Measurements from ENCODE around the gene BTBD17. TPM values are rescaled to one million over a fixed set of nuclear protein-coding genes. Genes with fewer than 3 reads are reported as not detected.

BTBD17 gene, protein sequence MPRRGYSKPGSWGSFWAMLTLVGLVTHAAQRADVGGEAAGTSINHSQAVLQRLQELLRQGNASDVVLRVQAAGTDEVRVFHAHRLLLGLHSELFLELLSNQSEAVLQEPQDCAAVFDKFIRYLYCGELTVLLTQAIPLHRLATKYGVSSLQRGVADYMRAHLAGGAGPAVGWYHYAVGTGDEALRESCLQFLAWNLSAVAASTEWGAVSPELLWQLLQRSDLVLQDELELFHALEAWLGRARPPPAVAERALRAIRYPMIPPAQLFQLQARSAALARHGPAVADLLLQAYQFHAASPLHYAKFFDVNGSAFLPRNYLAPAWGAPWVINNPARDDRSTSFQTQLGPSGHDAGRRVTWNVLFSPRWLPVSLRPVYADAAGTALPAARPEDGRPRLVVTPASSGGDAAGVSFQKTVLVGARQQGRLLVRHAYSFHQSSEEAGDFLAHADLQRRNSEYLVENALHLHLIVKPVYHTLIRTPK
- not detected for total RNA-seq (2021; ENCODE audit: unreplicated experiment)
- 0.05 and 0.07 TPM in 2 replicates for polyA plus RNA-seq (2012)
- Bru-seq, nascent RNA = percentile 10 among the genes with signal in this experiment
- BruChase-seq, experiment 1, labeled RNA remaining after a 6-hour chase = not detected
- not detected for BruChase-seq, experiment 2, labeled RNA remaining after a 2-hour chase
- long read RNA-seq = 0 reads

DNA sequence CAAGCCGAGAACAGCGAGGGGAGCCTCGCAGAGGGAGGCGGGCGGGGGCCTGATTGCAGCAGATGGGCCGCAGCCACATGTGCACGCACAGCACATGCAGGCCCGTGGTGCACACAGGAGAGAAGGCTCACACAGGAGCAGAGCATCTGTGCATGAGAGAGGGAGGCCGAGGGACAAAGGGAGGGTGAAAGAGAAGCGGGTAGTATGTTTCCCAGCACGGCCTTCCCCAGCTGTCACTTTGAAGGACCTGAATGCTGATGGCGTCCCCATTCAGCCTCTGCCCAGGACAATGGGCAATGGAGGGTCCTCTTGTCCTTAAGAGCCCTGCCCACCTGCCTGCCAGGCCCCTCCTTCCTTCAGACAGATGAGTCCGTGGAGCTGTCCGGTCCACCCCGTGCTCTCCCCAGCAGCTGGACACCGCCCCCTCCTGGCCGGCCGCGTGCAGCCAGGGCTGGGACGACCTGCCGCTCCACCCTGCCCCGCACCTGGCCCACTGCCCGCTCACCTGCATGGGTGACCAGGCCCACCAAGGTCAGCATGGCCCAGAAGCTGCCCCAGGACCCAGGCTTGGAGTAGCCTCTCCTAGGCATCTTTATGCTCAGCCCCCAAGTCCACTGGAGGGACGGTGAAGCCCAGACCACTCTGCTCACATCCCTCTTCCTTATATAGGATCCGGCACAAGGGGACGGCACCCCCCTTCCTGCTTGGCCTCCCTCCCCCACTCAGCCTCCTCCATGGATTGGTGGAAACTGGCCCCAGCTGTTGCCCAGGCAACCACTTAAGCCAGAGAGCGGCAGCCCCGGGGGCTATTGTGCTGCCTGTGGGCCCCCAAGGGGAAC is at the start of gene BTBD17:
Gene BTBD17 (minus strand): TSS at position 639 of the 839 bp plus-strand sequence. CDS start 49 bp downstream, at position 590.
- CTCF ChIA-PET = interaction anchor here (0.6 to 5.6 kb wide), 16 partner anchors 9 to 174 kb away, joined by 3 to 32 read pairs (median 6); no protein-coding TSS in a partner anchor

More for the DNA sequence above, at the start of gene BTBD17:
- no peaks in the 10 kb centered on the region for H3K9me2 ChIP-seq (ENCODE audit: insufficient read depth)
- no peak within 1 kb of the TSS for H2AFZ ChIP-seq (ENCODE audit: low read depth, low read length, poor library complexity, severe bottlenecking)
- ChIA-PET RAD21 (ENCODE audit: low non-redundant PET in 1 of 2, low total read pairs in 2 of 2, uncharacterized antibody in 2 of 2, unreplicated experiment in 2 of 2) (interaction anchor here in 1 of 2 experiments (0.8 kb wide), 1 partner anchor 55 kb away, joined by 3 read pairs; no protein-coding TSS in a partner anchor), POLR2A (interaction anchor here (0.9 kb wide), 1 partner anchor 60 kb away, joined by 3 read pairs; no protein-coding TSS in a partner anchor)
- DNase-seq (ENCODE audit: low read depth, low spot score) (no peak), ATAC-seq (peak; percentile 96)
- H4K20me1 ChIP-seq (ENCODE audit: insufficient read depth) = no peaks in the 10 kb centered on the region
- H3K27me3 ChIP-seq (ENCODE audit: insufficient read depth, low read length) = no peaks in the 10 kb centered on the region
- H3K27ac ChIP-seq (ENCODE audit: low read depth, low read length) = no peak within 1 kb of the TSS; the same call in 1 of the 2 replicates
- H3K36me3 ChIP-seq (ENCODE audit: control insufficient read depth in 1 of 2, insufficient read depth in 2 of 2, low read length in 2 of 2) = no peaks in the 10 kb centered on the region
- BruUV-seq (replicated peaks) = no TSS peak
- TF ChIP-seq SRF (IDR thresholded peaks at IDR 0.05; ENCODE audit: low read depth) = no peak
- no peak for TF ChIP-seq CBX3 (IDR thresholded peaks at IDR 0.05; ENCODE audit: low read depth)
- no peak for TF ChIP-seq EGR1 (IDR thresholded peaks at IDR 0.05; ENCODE audit: low read depth)
- TF ChIP-seq EZH2phosphoT487 (IDR thresholded peaks at IDR 0.05; ENCODE audit: borderline replicate concordance) = no peak
- peak; percentile 86 to 98 (median 98) for TF ChIP-seq CTCF (IDR thresholded peaks at IDR 0.05 in 2 of 3, conservative IDR thresholded peaks at IDR 0.05 in 1 of 3; ENCODE audit: borderline replicate concordance in 1 of 3, insufficient read depth in 1 of 3, low read depth in 2 of 3, low read length in 2 of 3)
- TF ChIP-seq MAX (IDR thresholded peaks at IDR 0.05) = no peak
- TF ChIP-seq, protein P1, sequence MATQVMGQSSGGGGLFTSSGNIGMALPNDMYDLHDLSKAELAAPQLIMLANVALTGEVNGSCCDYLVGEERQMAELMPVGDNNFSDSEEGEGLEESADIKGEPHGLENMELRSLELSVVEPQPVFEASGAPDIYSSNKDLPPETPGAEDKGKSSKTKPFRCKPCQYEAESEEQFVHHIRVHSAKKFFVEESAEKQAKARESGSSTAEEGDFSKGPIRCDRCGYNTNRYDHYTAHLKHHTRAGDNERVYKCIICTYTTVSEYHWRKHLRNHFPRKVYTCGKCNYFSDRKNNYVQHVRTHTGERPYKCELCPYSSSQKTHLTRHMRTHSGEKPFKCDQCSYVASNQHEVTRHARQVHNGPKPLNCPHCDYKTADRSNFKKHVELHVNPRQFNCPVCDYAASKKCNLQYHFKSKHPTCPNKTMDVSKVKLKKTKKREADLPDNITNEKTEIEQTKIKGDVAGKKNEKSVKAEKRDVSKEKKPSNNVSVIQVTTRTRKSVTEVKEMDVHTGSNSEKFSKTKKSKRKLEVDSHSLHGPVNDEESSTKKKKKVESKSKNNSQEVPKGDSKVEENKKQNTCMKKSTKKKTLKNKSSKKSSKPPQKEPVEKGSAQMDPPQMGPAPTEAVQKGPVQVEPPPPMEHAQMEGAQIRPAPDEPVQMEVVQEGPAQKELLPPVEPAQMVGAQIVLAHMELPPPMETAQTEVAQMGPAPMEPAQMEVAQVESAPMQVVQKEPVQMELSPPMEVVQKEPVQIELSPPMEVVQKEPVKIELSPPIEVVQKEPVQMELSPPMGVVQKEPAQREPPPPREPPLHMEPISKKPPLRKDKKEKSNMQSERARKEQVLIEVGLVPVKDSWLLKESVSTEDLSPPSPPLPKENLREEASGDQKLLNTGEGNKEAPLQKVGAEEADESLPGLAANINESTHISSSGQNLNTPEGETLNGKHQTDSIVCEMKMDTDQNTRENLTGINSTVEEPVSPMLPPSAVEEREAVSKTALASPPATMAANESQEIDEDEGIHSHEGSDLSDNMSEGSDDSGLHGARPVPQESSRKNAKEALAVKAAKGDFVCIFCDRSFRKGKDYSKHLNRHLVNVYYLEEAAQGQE (IDR thresholded peaks at IDR 0.05; ENCODE audit: low read depth) = no peak
- TF ChIP-seq FOSL1 (IDR thresholded peaks at IDR 0.05; ENCODE audit: low read depth) = no peak
- no peak for TF ChIP-seq ZFX (IDR thresholded peaks at IDR 0.05)
- peak; percentile 80 for TF ChIP-seq RAD21 (IDR thresholded peaks at IDR 0.05; ENCODE audit: low read depth)
- TF ChIP-seq EZH2 (IDR thresholded peaks at IDR 0.05) = no peak
- intact Hi-C loops (cut with micrococcal nuclease) = loop anchor here (1.0 kb wide), 1 partner anchor 60 kb away; no protein-coding TSS in a partner anchor
- H3K4me3 ChIP-seq (replicated peaks in 1 of 2; ENCODE audit: low read depth in 1 of 2, low read length in 2 of 2) = no peak within 1 kb of the TSS
- no peak within 1 kb of the TSS for H3K9ac ChIP-seq (ENCODE audit: low read length)
- no peaks in the 10 kb centered on the region for H3K79me2 ChIP-seq (ENCODE audit: insufficient read depth, low read length)
- no peaks in the 10 kb centered on the region for H3K9me3 ChIP-seq (ENCODE audit: control insufficient read depth in 1 of 2, insufficient read depth in 1 of 2, low read depth in 1 of 2, low read length in 2 of 2)
- peak within 1 kb of the TSS; percentile 15; the same call in 1 of the 2 replicates for H3K4me2 ChIP-seq (ENCODE audit: low read length)
- H3K4me1 ChIP-seq (ENCODE audit: control insufficient read depth in 1 of 2, insufficient read depth in 2 of 2, low read length in 2 of 2) = peaks cover 0 to 8% of the 10 kb centered on the region in 2 experiments; a peak in 1 of 4 replicates

Data from HCT116 (cell line).